Measurements from ENCODE around the gene CCDC69.

DNA sequence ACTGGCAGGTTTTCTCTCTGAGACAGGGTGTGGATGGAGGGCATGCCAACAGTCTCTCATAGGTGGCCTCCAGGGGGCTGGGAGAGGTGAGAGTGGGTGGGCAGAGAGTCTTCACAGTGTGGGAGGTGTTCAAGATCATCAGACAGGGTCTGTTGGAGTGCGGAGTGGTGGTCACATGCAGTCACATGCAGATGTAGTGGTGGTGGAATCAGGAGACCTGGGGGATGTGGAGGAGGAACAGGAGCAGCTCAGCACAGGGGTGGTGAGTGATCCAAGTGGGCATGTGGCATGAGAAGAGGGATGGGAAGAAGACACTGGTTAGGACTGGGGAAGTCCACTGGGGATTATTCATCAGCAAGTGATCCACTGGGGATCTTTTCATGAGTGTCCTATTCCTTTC, 34.9 kb upstream of the CCDC69 start:
- TF ChIP-seq, protein P1, sequence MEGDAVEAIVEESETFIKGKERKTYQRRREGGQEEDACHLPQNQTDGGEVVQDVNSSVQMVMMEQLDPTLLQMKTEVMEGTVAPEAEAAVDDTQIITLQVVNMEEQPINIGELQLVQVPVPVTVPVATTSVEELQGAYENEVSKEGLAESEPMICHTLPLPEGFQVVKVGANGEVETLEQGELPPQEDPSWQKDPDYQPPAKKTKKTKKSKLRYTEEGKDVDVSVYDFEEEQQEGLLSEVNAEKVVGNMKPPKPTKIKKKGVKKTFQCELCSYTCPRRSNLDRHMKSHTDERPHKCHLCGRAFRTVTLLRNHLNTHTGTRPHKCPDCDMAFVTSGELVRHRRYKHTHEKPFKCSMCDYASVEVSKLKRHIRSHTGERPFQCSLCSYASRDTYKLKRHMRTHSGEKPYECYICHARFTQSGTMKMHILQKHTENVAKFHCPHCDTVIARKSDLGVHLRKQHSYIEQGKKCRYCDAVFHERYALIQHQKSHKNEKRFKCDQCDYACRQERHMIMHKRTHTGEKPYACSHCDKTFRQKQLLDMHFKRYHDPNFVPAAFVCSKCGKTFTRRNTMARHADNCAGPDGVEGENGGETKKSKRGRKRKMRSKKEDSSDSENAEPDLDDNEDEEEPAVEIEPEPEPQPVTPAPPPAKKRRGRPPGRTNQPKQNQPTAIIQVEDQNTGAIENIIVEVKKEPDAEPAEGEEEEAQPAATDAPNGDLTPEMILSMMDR (IDR thresholded peaks at IDR 0.05) = no peak
- no peak for TF ChIP-seq POLR2A (IDR thresholded peaks at IDR 0.05)
